ENCODE data around the gene RAPGEF4.

The RAPGEF4 gene

DNA sequence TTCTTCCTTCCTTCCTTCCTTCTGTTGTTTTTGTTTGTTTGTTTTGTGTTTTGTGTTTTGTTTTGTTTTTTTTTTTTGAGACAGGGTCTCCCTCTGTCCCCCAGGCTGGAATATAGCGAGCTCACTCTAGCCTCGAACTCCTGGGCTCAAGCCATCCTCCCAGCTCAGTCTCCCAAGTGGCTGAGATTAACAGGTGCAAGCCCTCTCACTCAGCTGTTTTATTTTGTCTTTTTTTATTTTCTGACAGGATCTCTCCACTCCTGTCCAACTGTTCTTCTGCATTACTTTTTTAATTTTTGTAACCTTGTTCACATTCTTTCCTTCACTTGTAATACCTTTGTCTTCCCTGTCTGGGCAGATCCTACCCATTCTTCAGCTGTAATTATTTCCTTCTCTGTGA, 363.6 kb downstream of the RAPGEF4 start:
- TF ChIP-seq, protein P1, sequence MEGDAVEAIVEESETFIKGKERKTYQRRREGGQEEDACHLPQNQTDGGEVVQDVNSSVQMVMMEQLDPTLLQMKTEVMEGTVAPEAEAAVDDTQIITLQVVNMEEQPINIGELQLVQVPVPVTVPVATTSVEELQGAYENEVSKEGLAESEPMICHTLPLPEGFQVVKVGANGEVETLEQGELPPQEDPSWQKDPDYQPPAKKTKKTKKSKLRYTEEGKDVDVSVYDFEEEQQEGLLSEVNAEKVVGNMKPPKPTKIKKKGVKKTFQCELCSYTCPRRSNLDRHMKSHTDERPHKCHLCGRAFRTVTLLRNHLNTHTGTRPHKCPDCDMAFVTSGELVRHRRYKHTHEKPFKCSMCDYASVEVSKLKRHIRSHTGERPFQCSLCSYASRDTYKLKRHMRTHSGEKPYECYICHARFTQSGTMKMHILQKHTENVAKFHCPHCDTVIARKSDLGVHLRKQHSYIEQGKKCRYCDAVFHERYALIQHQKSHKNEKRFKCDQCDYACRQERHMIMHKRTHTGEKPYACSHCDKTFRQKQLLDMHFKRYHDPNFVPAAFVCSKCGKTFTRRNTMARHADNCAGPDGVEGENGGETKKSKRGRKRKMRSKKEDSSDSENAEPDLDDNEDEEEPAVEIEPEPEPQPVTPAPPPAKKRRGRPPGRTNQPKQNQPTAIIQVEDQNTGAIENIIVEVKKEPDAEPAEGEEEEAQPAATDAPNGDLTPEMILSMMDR (IDR thresholded peaks at IDR 0.05; ENCODE audit: insufficient read depth, low read depth, low read length, missing control alignments): no peak
- DNase-seq (ENCODE audit: low read depth): no peak

GRCh38 chr2:173099804-173100203, 364.2 kb downstream of the RAPGEF4 start:
- DNase-seq (ENCODE audit: low read depth): peak; percentile 47
- TF ChIP-seq, protein P1 (IDR thresholded peaks at IDR 0.05; ENCODE audit: insufficient read depth, low read depth, low read length, missing control alignments): no peak
- H3K4me3 ChIP-seq (ENCODE audit: low read depth, low read length): no peak overlapping the region

More for the DNA sequence above, 363.6 kb downstream of the RAPGEF4 start:
- H3K4me3 ChIP-seq (ENCODE audit: low read depth, low read length): no peak overlapping the region

DNA sequence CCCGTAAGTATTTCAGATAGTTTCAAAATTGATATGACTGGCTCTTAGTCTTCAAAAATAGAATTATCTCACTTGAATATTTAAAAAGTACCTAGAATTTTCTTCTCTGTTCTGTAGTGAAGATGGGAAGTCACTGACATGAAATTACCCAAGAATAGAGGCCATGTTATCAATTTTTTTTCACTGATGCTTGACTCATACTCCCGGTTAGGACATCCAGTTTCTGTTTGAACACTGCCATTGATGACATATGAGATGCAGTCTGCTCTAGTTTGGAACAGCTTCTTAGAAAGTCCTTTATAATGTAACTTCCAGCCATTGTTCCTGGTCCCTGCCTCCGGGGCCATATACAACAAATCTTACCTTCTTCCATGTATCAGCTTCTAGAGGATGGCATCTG, 366.0 kb downstream of the RAPGEF4 start:
- H3K4me3 ChIP-seq (ENCODE audit: low read depth, low read length): no peak overlapping the region
- peak; percentile 68 for DNase-seq (ENCODE audit: low read depth)
- TF ChIP-seq, protein P1 (IDR thresholded peaks at IDR 0.05; ENCODE audit: insufficient read depth, low read depth, low read length, missing control alignments): no peak
